ENCODE results near the gene ADGRF5. TPM values are rescaled to one million over a fixed set of nuclear protein-coding genes. Genes with fewer than 3 reads are reported as not detected.

ADGRF5 gene
- polyA plus RNA-seq, 1 donor, result 21.1 TPM

DNA sequence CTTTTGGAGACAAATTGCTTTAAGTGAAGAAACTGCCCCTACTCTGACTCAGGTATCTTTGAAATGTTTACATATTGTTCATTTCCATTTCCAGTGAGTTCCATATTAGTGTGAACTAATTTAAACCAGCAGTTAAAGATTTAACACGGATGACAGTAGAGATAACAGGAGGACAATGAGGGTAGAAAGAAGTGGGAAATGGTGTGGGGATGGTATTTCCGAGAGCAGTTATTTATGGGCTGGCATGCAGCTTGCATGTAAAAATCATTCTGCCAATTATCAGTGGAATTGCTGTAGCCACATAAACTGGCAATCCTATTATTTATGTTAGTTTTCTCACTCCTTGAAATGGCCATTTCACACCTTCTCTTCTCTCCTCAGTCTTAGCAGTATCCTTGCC is 8.6 kb upstream of the ADGRF5 start:
- no peak for DNase-seq (ENCODE audit: low read depth)

DNA sequence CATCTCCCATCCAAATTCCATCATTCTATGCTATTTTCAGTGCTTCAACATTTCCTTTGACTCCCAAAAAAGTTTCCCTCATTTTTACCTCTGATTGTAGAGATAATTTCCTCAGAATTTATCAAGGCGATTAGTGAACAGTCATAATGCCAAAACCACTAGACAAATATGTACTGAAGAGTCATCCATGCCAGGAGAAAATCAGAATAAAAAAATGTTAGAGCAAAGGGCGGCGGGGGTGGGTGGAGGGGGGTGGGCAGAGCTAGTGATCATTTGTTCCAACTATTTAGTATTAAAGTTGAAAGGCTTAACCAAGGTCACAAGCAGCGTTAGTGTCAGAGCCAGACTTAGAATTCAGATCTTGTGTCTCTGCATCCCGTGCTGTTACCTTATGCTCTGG is 5.3 kb upstream of the ADGRF5 start:
- no peak for DNase-seq (ENCODE audit: low read depth)

DNA sequence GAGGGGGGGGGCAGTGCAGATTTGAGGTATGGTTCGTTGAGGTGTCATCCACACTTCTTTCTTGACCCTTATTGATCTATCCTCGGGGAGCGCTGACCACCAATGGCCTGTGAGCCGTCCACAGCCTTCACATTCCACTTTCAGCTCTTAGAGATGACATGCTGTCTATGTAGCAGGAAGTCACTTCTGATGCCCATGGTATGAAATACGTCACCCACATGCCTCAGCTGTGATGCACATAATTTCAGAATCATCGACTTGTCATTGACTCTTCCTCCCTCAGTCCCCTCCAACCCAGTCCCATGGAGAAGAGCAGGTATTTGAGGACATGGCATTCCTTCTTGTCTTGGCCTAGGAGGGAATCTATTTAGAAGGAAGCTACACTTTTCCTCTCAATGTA is 4.7 kb upstream of the ADGRF5 start:
- no peak for DNase-seq (ENCODE audit: low read depth)

DNA sequence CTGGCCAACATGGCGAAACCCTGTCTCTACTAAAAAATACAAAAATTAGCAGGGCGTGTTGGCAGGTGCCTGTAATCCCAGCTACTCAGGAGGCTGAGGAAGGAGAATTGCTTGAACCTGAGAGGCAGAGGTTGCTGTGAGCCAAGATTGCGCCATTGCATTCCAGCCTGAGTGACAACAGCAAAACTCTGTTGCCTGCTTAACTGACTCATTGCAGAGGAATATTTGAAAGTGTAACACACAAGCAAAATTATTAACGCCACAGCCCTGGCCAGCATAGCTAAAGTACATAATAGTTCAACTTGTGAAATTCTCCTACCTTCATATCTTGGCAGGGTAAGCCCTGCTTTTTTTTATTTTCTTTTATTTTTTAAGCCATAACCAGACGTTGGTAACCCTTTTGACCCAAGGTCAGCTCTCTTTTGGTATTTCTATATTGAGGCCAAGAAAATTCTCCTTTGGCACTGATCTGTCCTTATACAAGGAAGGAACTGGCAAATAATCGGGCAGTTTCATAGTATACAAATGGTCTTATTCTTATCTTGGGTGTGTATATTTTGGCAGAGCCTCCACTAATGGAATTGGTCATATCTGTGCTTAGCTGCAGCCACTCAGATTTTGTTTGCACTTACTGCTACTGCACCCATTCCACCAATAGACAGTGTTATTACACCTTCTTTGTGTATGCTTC is 4.0 kb upstream of the ADGRF5 start:
- no peak for DNase-seq (ENCODE audit: low read depth)

DNA sequence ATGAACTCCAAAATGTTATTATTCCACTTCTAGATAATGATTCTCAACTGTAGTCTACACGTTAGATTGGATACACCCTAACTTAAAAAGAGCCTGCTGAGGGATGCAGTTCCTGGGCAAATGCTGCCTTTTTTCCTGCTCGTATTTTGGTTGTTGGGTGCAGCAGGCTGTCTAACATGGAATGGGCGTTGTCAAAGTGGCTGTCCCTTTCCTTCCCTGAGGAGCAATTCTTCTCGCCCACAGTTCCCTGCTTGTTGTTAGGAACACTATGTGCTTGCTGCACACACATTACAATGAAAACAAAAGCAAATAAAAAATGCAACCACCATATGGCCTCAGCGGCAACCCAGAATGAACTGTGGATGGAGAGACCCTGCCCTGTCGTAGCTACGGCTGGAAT is 1.7 kb upstream of the ADGRF5 start:
- DNase-seq (ENCODE audit: low read depth), result no peak

DNA sequence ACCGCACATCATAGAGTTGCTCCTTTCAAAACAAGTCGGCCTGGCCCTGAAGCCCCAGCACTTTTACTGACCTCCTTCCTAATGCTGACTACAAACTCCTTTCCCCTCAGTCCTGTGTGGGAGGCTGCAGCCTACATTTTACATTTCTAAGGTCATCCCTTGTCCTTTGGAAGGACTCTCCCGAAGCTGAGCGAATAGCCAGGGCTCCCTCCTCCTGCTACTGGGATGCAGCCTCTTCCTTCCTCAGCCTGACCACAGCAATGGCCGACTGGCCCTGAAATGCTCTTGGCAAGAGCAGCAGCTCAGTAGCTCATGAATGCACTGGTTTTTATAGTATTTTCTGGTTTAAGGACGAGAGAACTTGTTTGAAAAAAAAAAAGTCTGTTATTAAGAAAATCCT is 679 bp downstream of the ADGRF5 start:
- DNase-seq (ENCODE audit: low read depth), result no peak

DNA sequence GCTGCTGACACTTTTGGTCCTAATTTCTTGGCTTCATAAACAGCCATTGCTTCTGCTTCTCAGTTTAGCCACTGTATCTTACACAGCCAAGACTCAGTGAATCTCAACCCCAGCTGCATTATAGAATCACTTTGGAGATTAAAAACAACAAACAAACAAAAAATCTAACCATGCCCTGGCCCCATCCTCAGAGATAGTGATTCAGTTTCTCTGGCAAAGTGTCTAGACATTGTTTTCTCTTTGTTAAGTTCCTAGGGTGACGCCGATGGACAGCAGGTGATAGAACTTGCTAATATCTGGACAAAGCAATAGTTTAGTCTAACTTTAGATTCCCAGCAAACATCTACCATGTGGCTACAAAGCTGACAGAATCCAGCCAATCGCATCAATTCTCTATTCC is 2.9 kb downstream of the ADGRF5 start:
- DNase-seq (ENCODE audit: low read depth), result no peak

DNA sequence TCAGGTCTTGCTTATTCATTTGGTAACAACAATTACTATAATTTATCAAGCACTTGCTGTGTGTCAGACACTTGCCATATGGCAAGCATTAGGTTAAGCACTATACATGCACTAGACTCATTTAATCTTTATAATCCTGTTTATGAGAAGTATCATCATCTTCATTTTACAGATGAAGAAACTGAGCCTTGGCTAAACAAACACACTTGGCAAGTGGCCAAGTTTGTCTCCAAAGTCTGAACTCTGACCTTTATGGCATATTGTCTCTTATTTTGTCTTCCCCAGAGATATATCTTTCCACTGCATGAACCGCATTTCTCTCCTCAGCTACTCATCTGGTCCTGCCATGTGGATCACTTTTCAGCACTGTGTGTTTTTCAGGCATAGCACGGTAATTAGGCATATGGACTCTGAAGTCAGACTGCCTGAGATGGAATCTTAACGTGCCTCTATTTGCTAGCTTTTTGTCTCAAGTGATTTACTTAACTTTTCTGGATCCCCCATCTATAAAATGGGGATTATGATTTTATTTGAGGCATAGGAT is 4.7 kb downstream of the ADGRF5 start:
- no peak for DNase-seq (ENCODE audit: low read depth)

DNA sequence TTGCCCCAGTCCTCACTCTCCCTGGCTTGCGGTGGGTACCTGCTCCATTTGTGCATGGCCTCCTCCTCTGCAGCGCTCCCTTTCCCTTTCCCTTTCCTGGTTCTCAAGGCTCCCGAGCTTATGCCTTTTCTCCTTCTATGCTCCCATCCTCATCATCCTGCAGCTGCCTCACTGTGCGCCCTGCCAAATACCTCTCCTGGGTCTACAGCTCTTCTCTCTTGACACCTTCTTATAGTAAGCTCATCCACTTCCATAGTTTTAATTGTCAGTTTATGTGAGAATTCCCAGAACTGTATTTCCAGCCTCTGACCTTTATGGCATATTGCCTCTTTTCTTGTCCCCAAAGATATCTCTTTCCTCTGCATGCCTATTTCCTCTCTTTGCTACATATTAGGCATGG is 5.9 kb downstream of the ADGRF5 start:
- no peak for DNase-seq (ENCODE audit: low read depth)

DNA sequence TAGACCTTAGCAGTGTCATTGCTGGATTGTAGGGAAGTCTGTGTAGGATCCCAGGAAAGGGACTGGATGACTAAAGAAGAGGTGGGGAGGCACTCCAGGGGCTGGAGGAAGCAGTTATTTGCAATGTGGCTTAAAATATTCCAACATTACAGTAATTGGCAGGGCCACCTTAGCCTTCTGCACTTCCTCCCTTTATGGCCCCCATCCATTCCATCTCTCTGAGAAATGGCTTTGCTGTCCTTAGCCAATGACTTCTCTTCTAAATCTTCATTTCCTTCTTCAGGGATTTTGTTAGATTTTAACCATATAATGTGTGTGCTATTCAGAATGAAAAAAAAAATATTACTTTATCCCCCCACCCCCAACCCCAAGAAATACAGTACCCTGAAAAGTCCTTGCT is 6.4 kb downstream of the ADGRF5 start:
- DNase-seq (ENCODE audit: low read depth), result no peak

DNA sequence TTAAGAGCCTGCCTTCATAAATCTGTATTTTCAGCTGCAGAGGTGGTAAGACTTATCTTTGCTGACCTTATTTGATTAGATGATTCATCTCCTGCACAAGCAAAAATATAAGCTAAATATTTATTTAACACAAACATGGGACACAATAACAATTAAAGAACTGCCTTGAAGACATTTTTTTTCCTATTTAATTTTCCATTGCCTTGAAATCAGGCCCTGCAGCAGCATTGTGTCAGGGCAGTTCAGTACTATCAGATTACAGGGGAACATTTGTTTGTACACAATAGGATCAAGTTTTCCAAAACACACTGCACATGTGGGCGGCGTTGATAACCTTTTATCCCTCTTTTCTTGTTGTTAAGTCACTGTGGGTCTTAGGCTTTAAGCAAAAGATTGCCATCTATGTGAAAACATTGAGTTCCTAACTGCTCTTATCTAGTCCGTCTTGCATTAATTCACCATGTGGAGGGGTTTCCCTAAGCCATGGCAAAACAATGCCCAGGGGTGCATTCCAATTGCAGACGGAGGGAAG is 7.4 kb downstream of the ADGRF5 start:
- no peak for DNase-seq (ENCODE audit: low read depth)

DNA sequence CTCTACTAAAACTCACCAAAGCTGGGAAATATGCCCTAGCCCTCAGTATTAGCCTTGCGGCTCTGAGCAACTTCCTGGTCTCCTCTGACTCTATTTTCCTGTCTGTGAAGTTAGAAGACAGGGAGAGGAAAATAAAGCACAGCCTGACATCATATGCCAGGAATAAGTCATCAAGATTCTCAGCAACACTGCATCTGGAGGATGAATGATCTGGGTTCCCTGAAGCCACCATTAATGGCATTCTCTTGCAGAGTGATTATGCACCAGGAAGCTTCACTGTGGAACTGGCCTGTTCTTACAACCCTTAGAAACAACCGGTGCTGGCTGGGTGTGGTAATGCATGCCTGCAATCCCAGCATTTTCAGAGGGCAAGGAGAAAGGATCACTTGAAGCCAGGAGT is 12.4 kb downstream of the ADGRF5 start:
- no peak for DNase-seq (ENCODE audit: low read depth)

DNA sequence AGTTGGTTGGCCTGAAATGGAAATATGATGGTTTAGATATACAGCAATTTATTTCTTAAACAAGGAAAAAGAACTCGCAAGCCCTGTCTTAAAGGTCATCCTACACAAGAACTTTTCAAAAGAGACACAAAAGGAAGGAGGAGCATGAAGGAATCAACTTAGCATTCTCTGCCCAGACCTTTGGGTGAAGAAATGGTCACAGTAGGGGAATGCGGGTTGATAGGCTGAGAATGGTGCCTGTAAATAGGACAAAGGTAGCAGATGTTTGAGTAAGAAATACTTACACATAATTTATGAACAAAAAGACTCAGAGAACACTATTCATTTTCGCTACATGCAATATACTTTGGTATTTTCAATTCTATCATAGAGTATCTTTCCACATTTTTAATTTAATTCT is 15.0 kb downstream of the ADGRF5 start:
- DNase-seq (ENCODE audit: low read depth), result no peak

DNA sequence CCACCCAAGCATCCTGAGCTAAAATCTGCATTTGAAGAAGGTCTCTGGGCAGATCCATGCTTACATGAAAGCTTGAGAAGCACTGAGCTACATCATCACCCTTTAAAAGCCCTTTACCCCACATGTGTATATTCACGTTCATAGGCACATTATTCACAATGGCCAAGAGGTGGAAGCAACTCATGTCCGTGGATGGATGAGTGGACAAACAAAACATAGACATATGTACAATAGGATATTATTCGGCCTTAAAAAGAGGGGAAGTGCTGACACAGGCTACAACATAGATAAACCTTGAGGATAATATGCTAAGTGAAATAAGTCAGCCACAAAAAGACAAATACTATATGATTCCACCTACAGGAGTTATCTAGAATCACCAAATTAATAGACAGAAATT is 17.6 kb downstream of the ADGRF5 start:
- DNase-seq (ENCODE audit: low read depth), result no peak

DNA sequence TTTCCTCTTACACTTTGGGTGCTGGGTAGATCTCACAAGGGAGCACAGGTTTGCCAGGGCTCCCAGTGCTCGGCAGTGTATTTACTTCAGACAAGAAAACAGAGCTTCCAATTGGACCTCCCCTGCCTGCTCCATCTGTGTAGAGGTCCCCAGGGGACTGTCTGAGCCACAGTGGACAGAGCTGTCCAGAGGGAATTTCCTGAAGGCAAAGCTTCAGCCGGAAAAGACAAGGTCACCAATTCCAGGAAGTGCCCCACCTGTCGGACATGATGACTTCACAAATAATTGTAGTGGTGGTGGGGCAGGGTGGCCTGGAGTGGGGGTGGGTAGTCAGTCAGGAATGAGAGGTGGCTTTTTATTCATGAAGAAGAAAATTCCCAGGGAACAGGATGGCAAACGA is 18.6 kb downstream of the ADGRF5 start:
- DNase-seq (ENCODE audit: low read depth), result no peak

DNA sequence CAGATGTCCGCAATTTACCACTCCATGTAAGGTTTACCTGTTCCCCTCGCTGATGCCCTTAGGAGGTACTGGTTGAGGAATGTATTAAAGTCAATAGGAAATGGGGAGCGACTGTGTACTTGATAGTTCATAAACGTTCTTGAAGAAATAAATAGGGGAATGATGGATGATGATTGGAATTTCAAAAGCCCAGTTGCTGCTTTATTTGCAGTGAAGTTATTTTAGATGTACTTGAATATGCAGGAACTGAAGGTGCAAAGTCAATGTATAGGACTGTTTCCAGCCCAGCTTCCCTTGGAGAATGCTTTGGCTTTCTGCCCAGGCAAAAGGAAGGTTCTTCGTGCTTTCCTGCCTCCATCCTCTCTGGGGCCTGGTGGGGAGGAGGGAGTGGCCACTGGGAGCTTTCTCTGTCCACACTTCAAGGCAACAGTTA is 19.8 kb downstream of the ADGRF5 start:
- no peak for DNase-seq (ENCODE audit: low read depth)

DNA sequence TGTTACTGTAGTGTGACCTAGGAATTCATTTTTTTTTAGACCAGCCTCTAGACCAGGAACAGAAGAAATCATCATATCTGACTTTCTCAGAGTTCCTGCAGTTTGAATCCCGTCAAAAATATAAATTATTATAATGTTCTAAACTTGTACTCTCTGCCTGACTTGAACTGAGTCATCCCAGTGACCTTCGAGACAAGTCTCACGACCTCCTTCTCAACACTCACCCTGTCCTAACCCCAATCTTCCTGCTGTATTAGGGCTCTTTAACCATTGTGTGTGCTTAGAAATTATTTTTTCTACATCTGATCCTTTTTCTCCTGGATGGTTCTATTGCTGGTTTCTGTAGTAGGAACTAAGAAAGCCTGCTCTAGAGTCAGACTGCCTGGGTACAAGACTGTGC is 21.5 kb downstream of the ADGRF5 start:
- DNase-seq (ENCODE audit: low read depth), result no peak

DNA sequence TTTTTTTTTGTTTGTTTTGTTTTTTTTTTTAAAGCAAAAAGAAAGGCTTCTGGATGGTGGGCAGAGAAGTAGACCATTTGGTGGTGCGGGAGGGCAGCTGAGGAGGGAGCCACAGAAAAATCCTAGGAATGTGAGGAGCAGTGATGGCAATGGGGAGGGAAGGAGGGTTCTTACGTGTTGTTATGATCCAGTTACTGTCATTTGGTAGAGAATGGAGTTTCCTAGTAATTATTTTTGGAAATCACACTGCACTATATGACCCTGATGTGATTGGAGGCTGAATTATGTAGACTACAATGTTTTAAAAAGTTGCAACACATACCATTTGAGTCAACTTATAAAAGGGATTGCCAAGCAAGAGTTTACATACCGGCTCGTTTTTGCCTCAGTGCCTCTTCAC is 22.1 kb downstream of the ADGRF5 start:
- no peak for DNase-seq (ENCODE audit: low read depth)

DNA sequence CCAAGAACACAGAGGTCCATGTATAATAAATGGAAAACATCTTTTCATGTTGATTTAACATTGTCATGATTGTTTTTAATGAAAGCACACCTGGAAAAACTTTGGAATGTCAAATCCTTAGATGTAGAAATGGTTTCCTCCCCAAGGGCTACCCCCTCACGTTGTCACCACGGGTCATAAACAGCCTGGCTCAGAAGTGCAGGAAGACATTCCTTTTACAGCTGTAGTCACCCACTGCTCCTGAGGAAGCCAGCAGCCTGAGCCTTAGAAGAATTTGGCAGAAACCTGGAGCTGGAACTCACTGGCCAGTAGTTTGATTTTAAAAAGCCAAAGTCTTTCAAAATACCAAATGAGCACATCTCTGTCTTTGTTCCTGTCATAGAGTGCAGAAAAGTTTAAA is 23.7 kb downstream of the ADGRF5 start:
- DNase-seq (ENCODE audit: low read depth), result no peak

DNA sequence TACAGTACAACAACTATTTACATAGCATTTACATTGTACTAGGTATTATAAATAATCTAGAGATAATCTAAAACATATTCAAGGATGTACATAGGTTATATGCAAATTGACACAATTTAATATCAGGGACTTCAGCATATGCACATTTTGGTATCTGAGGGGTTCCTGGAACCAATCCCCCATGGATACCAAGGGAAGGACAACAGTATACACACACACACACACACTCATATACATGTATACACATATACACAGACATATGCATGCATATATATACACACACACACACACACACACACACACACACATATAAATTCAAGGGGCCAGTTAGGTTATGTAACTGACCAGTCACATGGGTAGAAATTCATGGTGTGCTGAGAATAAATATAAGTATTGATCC is 24.9 kb downstream of the ADGRF5 start:
- no peak for DNase-seq (ENCODE audit: low read depth)

DNA sequence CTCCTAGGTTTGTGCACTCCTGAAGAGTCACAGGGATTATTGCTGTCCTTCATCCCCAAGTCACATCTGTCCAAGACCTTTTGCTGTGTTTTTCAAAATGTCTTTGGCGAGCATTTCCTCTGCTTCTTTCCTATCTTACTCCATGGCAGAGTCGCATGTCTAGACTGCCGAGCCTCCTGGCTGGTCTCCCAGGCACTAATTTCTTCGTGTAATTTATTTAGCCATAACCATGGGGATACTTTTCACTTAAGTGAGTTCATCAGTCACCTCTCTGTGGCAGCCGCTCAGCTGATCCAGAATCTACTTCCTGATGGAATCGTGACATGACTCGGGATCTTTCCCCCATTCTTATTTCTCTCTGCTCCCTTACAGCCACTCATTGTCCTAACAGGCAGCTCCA is 25.8 kb downstream of the ADGRF5 start:
- no peak for DNase-seq (ENCODE audit: low read depth)

DNA sequence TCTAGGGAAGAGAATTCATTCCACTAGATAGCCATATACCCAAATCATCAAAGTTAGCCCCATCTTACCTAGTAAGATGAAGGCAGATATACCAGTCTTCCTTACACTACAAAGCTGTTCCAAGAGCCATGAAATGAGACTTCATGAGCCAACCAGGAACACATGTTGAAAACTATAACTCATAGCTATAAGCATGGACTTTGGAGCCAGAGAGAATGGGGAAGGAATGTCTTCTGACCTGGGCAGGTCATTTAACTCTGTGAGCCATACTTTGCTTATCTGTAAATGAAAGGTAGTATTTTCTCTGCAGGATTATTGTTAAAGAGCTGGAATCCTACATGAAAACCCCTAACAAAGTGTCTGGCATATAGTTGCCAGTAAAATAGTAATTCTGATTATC is 27.3 kb downstream of the ADGRF5 start:
- DNase-seq (ENCODE audit: low read depth), result no peak

DNA sequence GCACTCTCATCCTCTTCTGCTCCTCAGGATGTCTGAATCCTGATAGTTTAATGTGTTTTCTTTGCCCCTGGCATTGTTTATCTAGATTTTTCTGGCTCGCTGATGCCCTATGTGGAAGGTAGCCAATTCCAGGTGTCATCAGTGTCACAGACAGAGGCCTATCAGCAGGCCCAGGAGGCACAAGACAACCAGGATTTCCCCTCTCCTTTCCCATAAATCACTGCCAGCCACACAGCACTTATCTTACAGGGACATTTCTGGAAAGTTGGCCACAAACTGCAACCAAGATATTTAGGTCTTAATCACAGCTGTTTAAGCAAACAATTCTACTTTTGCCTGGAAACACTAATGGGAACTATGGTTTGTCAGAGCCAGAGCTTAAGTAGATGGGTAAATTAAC is 28.1 kb downstream of the ADGRF5 start:
- no peak for DNase-seq (ENCODE audit: low read depth)

DNA sequence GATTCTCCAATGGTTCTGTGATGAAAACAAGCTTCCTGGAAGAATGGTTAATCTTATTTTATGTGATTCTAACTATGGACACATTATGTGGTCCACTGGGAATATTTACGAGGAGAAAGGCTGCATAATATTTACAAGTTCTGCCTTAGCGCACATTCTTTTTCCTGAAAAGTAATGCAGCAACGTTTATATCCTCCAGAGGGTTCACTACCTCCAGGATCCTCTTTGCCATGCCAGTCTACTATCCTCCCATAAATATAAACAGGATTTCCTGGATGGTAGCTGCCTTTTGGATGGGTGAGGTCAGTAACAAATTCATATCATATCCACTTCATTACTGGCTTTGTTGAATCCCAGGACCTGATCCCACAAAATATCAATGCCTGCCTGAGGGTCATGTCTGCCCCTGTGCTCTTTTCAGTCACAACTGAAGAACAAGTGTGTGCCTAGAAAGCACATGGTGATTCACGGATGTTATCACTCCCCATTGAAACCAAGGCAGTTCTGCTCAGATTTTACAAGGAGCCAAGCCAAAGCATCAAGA is 30.4 kb downstream of the ADGRF5 start:
- no peak for DNase-seq (ENCODE audit: low read depth)

Data from forelimb muscle (tissue), 1 donor.